Vagina (tissue), 2 donors: ENCODE results near the gene HMGCS2. TPM values are rescaled to one million over a fixed set of nuclear protein-coding genes. Genes with fewer than 3 reads are reported as not detected.

ENCODE experiments used
- DNase-seq, 2 donors: peaks; one replicate each; pipeline ENCODE4 v3.0.0-alpha.2; 2017; ENCODE audit errors: extremely low spot score in 2 of 2
- H3K27ac ChIP-seq: fragments of 200-600 bp; sonication (generic); one replicate; pipeline ENCODE4 v1.5.1; 2019
- H3K27me3 ChIP-seq: fragments of 200-600 bp; sonication (generic); one replicate; pipeline ENCODE4 v1.5.1; 2019
- H3K36me3 ChIP-seq, 2 donors: fragments of 200-600 bp; sonication (generic); one replicate each; pipeline ENCODE4 v1.5.1; 2017 to 2019
- H3K4me1 ChIP-seq: fragments of 200-600 bp; sonication (generic); one replicate; pipeline ENCODE4 v1.5.1; 2019
- H3K4me3 ChIP-seq, 2 donors: fragments of 200-600 bp; sonication (generic); 1 replicate in 1 of 2; 2 replicates in 1 of 2; pipeline ENCODE4 v1.5.1; 2016 to 2019
- H3K9me3 ChIP-seq: fragments of 200-600 bp; sonication (generic); one replicate; pipeline ENCODE4 v1.5.1; 2019
- CTCF ChIP-seq, 3 experiments: fragments of 450-650 bp in 2 of 3; fragments of 200-600 bp in 1 of 3; sonication (generic) in 1 of 3; IDR thresholded peaks; one replicate each; pipeline ENCODE4 v1.5.1; 2017 to 2019; ENCODE audit warnings: antibody characterized with exemption in 3 of 3, mild to moderate bottlenecking in 2 of 3, moderate library complexity in 2 of 3
- POLR2A ChIP-seq, 2 donors: fragments of 450-650 bp; IDR thresholded peaks; one replicate each; pipeline ENCODE4 v1.6.1; 2017; ENCODE audit warnings: antibody characterized with exemption in 2 of 2, mild to moderate bottlenecking in 2 of 2, moderate library complexity in 2 of 2
- POLR2AphosphoS5 ChIP-seq, 2 donors: sonication (generic); formaldehyde crosslinking; IDR thresholded peaks; one replicate each; pipeline ENCODE4 v1.9.0; 2017; ENCODE audit warnings: antibody characterized with exemption in 2 of 2, mild to moderate bottlenecking in 2 of 2, low read depth in 1 of 2; ENCODE audit not compliant: insufficient read depth in 1 of 2
- intact Hi-C: fragments of 100-400 bp; cut with DNase I; formaldehyde crosslinking; loops from one replicate; pipeline ENCODE4 v1.15.1; 2023
- total RNA-seq: library from RNA; depleted of rRNA; stranded (reverse); fragments of >200 nt; gene quantifications from one replicate; pipeline ENCODE4 v1.2.3, GENCODE V29; 2016

The HMGCS2 gene
- total RNA-seq, 1 donor from 2014 or later: 22.8 TPM

DNA sequence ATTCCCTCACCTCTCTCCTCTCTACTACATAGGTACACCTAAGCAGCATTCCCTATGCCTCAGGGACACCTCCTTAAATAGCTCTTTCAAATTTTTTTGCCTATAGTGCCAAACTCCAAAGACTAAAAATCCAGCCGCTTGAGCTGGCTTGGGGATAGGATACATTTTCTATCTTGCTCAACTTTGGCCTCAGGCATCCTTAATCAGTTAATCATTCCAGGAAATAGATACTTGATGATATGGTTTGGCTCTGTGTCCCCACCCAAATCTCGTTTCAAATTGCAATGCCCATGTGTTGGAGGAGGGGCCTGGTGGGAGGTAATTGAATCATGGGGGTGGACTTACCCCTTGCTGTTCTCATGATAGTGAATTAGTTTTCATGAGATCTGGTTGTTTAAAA, 68.4 kb downstream of the HMGCS2 start:
- no peaks in the 10 kb centered on the region for H3K4me1 ChIP-seq
- TF ChIP-seq POLR2AphosphoS5 (IDR thresholded peaks at IDR 0.05; ENCODE audit: insufficient read depth in 1 of 2, low read depth in 1 of 2) (no peak), CTCF (IDR thresholded peaks at IDR 0.05) (no peak), POLR2A (IDR thresholded peaks at IDR 0.05) (no peak)
- intact Hi-C loops: no loop called here
- no peaks in the 10 kb centered on the region for H3K9me3 ChIP-seq
- H3K27ac ChIP-seq: no peak overlapping the region
- H3K36me3 ChIP-seq: no peaks in the 10 kb centered on the region
- DNase-seq: no peak
- no peak overlapping the region for H3K4me3 ChIP-seq
- no peaks in the 10 kb centered on the region for H3K27me3 ChIP-seq

Other genes starting within 250 kb of the HMGCS2 start
- gene ZNF697, start 120.6 kb downstream of the HMGCS2 start, total RNA-seq: 3.7 TPM
- 92.6 TPM for gene PHGDH, start 57.0 kb downstream of the HMGCS2 start, total RNA-seq
- not detected for gene REG4, start 42.6 kb upstream of the HMGCS2 start, total RNA-seq
- gene ADAM30, start 127.6 kb upstream of the HMGCS2 start, total RNA-seq: not detected